Subcutaneous adipose tissue (tissue), 4 donors: ENCODE measurements around the gene OPA1. TPM values are rescaled to one million over a fixed set of nuclear protein-coding genes. Genes with fewer than 3 reads are reported as not detected.

Source experiments
- CTCF ChIP-seq: fragments of 450-650 bp; IDR thresholded peaks from one replicate; pipeline ENCODE4 v1.5.1; 2016; ENCODE audit warnings: low read depth, mild to moderate bottlenecking, control low read depth, antibody characterized with exemption, moderate library complexity
- total RNA-seq, 4 donors: library from RNA; depleted of rRNA; stranded (reverse); fragments of >200 nt; gene quantifications; one replicate each; pipeline ENCODE4 v1.1.0, GENCODE V29; 2016

Gene OPA1
- total RNA-seq, 4 donors from 2014 or later: 44.4 to 68.5 (median 58.0) TPM

- TF ChIP-seq CTCF: no peak
These were observed 80.8 kb downstream of the OPA1 start for GRCh38 chr3:193673845-193674244.

- no peak for TF ChIP-seq CTCF
These were observed 81.7 kb downstream of the OPA1 start for GRCh38 chr3:193674714-193675113.

- no peak for TF ChIP-seq CTCF
These were observed 84.7 kb downstream of the OPA1 start for GRCh38 chr3:193677734-193678133.

GRCh38 chr3:193680220-193680619 lies 87.2 kb downstream of the OPA1 start:
- no peak for TF ChIP-seq CTCF

DNA sequence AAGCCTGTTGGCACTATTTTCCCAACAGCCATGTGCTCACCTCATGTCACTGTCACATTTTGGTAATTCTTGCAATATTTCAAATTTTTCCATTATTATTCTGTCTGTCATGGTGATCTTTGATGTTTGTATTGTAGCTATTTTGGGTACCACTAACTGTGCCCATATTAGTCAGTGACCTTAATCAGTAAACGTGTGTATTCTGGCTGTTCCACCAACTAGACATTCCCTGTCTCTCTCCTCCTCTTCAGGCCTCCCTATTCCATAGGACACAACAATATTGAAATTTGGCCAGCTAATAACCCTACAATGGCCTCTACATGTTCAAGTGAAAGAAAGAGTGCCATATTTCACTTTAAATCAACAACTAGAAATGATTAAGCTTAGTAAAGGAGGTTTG lies 88.6 kb downstream of the OPA1 start:
- no peak for TF ChIP-seq CTCF

DNA sequence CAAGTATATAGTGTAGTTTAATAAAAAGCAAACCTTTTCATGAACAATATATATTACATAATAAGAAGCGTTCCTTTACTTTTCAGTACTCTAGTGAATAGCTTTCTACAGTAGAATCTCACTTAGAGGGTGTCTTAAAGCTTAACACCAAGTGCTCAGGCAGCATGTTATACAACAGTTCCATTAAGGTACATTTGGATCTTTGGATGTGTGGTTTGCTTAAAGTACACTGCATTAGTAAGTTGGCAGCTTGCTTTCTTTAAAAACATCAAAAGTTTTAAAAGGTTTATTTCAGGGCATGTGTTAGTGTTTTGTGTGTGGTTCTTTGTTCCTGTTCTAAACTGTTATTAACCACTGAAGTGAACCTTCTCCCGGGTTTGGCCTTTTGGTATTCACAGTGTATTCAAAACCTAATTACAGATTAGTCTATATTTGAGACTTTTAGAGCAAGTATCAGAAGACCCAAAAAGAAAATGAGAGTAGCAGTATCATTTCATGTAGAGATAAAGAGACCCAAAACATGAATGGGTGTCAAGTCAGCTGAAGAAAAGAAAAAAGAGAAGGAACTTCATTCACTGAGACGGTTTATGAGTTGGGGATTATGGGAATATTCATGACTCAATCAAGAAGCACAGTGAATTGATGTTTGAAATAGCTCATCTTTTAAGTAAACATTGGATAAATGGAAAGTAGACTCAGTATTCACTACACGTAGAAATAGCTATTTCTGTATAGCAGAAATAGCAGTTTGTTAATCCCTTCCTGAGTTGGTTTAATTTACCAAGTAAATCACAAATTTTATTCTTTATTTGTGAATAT lies 93.9 kb downstream of the OPA1 start:
- no peak for TF ChIP-seq CTCF

GRCh38 chr3:193688834-193689714 lies 96.1 kb downstream of the OPA1 start:
- no peak for TF ChIP-seq CTCF
